GM04503 (cell line): Measurements from ENCODE around the gene RGMB.
"Not testable (repeated sequence)": the region's sequence is repeated elsewhere in the genome, so short reads cannot be mapped to it uniquely, and the experiment has no call there.

Source experiments
- DNase-seq: peaks from one replicate; pipeline ENCODE4 v3.0.0-alpha.2; 2012; ENCODE audit warnings: low read depth

The RGMB gene, protein sequence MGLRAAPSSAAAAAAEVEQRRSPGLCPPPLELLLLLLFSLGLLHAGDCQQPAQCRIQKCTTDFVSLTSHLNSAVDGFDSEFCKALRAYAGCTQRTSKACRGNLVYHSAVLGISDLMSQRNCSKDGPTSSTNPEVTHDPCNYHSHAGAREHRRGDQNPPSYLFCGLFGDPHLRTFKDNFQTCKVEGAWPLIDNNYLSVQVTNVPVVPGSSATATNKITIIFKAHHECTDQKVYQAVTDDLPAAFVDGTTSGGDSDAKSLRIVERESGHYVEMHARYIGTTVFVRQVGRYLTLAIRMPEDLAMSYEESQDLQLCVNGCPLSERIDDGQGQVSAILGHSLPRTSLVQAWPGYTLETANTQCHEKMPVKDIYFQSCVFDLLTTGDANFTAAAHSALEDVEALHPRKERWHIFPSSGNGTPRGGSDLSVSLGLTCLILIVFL

GRCh38 chr5:98773464-98774191 is at the start of gene RGMB:
TSS of gene RGMB (plus strand) at chr5:98773663. CDS start at chr5:98774071, 408 bp downstream.
- DNase-seq = peak; percentile 95

DNA sequence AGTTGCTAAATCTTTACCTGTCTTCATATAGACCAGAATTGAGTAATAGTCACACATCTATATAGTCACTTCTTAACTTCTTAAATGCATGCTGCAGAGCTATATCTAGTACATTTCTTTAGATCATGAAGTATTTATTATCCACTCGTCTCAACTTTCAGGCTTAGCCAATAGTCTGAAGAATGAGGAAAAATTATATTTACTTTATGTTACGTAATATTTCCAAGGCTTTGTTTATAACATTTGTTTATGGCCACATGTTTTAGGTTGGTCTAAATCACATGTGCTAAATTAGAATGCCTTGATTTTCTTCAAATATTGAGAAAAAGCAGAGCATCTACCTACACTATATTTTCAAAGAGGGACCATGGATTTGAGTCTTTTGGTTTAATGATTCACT is 47.2 kb upstream of the RGMB start:
- no peak for DNase-seq

DNA sequence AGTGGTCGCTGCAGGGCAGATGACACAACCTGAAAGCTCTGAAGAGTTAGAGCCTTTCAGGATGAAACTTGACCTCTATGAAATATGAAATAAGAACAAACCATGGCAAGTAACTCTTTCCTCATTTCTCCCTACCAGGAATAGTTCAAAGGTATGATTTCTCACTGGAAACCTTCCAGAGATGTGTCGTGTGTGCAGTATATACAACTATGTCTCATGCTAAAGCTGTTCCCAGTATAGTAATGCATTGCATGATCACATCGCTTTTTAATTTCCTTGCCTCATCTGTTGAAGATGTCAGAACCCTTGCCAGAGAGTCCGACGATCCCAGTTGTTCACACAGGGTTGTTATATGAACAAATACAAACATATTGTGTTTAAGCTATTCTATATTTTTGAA is 45.8 kb upstream of the RGMB start:
- DNase-seq = no peak

- DNase-seq = no peak
These were observed 38.8 kb upstream of the RGMB start for GRCh38 chr5:98734646-98735045.

GRCh38 chr5:98735806-98736507 is 37.5 kb upstream of the RGMB start:
- DNase-seq = peak; percentile 67

- DNase-seq = no peak
These were observed 36.7 kb upstream of the RGMB start for GRCh38 chr5:98736753-98737152.

DNA sequence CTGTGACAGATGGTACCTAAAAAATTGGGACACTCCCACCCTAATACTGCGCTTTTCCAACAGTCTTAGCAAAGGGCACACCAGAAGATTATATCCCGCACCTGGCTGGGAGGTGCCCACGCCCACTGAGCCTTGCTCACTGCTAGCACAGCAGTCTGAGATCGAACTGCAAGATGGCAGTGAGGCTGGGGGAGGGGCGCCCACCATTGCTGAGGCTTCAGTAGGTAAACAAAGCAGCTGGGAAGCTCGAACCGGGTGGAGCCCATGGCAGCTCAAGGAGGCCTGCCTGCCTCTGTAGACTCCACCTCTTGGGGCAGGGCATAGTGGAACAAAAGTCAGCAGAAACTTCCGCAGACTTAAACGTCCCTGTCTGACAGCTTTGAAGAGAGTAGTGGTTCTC is 36.0 kb upstream of the RGMB start:
- DNase-seq = not testable (repeated sequence)

DNA sequence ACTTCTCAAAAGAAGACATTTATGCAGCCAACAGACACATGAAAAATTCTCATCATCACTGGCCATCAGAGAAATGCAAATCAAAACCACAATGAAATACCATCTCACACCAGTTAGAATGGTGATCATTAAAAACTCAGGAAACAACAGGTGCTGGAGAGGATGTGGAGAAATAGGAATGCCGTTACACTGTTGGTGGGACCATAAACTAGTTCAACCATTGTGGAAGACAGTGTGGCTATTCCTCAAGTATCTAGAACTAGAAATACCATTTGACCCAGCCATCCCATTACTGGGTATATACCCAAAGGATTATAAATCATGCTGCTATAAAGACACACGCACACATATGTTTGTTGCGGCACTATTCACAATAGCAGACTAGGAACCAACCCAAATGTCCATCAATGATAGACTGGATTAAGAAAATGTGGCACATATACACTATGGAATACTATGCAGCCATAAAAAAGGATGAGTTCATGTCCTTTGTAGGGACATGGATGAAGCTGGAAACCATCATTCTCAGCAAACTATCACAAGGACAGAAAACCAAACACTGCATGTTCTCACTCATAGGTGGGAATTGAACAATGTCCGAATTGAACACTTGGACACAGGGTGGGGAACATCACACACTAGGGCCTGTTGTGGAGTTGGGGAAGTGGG is 34.8 kb upstream of the RGMB start:
- not testable (repeated sequence) for DNase-seq

GRCh38 chr5:98741926-98742325 is 31.5 kb upstream of the RGMB start:
- no peak for DNase-seq

DNA sequence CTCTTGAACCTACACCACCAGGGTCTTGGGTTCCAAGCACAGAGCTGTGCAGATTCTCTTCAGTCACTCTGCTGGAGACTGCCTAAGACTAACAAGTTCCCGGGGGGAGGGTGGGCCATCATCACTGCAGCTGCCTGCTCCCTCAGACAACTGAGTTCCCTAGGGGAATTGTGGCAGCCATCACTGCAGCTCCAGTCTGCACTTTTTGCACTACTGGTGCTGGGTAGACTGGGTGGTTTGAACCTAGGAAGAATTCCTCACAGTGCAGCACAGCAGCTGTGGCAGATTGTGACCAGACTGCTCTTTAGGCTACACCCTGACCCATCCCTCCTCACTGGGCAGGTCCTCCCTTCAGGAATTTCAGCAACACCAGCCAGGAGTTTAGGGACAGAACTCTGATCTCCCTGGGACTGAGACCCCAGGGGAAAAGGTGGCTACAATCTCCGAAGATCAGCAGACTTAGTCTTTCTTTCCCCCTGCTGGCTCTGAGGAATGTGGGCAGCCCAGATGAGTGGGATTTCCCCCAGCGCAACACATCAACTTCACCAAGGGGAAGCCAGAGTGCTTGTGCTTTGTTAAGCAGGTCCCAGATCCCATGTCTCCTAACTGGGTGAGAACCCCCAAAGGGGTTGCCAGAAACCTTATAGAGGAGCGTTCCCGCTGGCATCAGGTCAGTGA is 30.9 kb upstream of the RGMB start:
- no peak for DNase-seq

DNA sequence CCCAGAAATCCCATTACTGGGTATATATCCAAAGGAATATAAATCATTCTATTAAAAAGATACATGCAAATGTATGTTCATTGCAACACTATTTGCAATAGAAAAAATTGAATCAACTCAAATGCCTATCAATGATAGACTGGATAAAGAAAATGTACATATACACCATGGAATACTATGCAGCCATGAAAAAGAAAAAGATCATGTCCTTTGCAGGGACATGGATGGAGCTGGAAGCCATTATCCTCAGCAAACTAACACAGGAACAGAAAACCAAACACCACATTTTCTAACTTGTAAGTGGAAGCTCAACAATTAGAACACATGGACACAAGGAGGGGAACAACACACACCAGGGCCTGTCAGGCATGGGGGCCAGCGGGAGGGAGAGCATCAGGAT is 25.2 kb upstream of the RGMB start:
- DNase-seq = not testable (repeated sequence)

DNA sequence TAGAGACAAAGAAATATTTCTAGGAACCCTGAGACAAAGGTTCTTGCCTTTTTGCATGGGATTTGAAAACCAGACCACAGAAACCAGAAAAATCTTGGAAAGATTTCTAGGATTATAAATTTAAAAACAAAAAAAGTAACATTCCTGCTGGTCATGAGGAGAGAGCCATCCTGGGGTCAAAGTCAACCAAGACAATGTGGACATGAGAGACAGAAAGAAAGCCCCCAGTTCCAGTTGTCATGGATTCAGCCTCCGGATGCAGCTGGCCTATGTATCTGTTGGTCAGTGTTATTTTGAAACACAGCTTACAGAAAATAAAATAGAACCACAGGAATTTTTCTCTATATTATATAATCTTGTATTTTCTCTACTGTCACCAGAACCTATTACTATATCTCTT is 24.4 kb upstream of the RGMB start:
- peak; percentile 10 for DNase-seq

- DNase-seq = no peak
These were observed 22.8 kb upstream of the RGMB start for GRCh38 chr5:98750693-98751092.

DNA sequence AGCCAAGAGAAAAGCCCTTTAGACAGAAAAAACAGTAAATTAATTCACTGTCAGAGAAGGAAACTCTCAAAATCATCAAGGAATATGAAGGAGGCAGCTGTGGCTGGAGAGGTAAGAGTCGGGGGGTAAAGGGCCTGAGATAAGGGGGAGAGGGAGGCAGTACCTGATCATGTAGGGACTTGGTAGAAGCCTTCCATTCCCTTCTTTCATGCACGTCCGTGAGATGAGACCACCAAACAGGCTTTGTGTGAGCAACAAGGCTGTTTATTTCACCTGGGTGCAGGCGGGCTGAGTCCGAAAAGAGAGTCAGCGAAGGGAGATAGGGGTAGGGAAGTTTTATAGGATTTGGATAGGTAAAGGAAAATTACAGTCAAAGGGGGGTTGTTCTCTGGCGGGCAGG is 21.1 kb upstream of the RGMB start:
- DNase-seq = not testable (repeated sequence)

DNA sequence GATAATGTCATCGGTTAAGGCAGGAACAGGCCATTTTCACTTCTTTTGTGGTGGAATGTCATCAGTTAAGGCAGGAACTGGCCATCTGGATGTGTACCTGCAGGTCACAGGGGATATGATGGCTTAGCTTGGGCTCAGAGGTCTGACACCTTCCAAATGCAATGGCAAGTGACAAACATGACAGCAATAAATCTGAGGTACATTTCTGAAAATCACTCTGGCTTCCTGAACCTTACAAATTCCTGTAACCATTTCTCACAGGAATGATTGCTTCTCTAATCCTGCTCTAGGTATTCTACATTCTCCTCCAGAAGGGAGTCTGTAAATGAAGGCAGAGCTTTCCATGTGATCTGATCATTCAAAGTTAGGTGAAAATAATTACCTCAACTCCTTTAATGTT is 20.7 kb upstream of the RGMB start:
- DNase-seq = not testable (repeated sequence)

DNA sequence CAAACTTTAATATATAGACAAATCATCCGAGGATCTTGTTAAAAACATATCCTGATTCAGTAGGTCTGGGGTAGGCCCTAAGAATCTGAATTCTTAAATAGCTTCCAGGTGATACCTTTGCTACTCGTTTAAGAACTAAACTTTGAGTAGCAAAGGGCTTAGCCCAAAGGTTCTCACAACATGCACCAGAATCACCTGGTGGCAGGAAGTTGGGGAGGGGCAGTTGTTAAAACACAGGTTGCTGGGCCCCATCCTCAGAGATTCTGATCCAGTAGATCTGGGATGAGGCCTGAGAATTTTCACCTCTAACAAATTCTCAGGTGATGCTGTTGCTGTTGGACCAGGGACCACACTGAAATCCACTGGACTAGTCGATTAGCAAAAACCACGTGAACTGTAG is 20.0 kb upstream of the RGMB start:
- DNase-seq = no peak

GRCh38 chr5:98755406-98755805 is 18.1 kb upstream of the RGMB start:
- DNase-seq = peak; percentile 80

DNA sequence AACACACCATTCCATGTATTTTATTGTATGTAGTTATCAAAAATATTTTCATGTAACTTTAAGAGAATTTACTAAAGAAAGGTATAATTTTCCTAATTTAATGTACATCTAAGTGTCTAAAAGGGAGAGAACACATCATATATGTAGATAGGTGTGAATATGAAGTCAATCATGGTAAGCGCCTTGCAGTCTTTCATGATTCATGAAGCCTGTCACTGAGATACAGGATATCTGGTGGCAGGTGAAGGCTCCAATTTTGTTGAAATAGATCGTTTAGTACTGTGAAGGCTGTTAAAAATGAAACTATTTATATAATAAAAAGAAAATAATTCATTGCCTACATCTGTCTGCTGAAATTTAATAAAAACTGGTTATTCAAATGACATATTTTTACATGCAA is 15.5 kb upstream of the RGMB start:
- no peak for DNase-seq

GRCh38 chr5:98763001-98763630 is 10.3 kb upstream of the RGMB start:
- peak; percentile 92 for DNase-seq

DNA sequence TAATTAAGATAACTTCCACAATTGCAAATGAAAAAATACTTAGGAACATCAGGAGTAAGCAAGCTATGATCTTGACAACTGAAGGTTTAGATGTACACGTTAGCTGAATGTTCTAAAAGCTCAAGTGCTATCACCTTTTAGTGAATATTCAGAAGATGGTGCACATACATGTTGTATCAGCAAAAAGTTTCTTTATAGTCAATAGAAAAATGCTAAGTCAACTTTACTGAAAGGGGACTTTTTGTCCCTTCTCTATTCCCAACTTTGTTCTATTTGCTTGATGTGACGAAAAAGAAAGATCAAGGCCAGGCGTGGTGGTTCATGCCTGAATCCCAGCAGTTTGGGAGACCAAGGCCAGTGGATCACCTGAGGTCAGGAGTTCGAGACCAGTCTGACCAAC is 7.6 kb upstream of the RGMB start:
- no peak for DNase-seq

GRCh38 chr5:98767581-98767980 is 5.9 kb upstream of the RGMB start:
- DNase-seq = no peak
